EH (cell line): ENCODE data around the gene PLPP3.
"Not testable (repeated sequence)": the region's sequence is repeated elsewhere in the genome, so short reads cannot be mapped to it uniquely, and the experiment has no call there.

Experiments
- DNase-seq: peaks from one replicate; pipeline ENCODE4 v3.0.0-alpha.2; 2015; ENCODE audit warnings: low read depth

The PLPP3 gene

GRCh38 chr1:56578963-56579875 lies at the start of gene PLPP3:
PLPP3 (minus strand) TSS chr1:56579563; CDS start chr1:56579016, 547 bp downstream.
- DNase-seq: peak; percentile 95

GRCh38 chr1:56627636-56628039 lies 48.3 kb upstream of the PLPP3 start:
- no peak for DNase-seq

GRCh38 chr1:56627019-56627635 lies 47.8 kb upstream of the PLPP3 start:
- peak; percentile 33 for DNase-seq

- DNase-seq: peak; percentile 60
Measured at GRCh38 chr1:56626546-56626945, 47.2 kb upstream of the PLPP3 start.

GRCh38 chr1:56625819-56626440 lies 46.6 kb upstream of the PLPP3 start:
- DNase-seq: no peak

GRCh38 chr1:56617141-56617540 lies 37.8 kb upstream of the PLPP3 start:
- DNase-seq: no peak

- DNase-seq: not testable (repeated sequence)
Measured at GRCh38 chr1:56610770-56611169, 31.4 kb upstream of the PLPP3 start.

- DNase-seq: not testable (repeated sequence)
Measured at GRCh38 chr1:56610097-56610496, 30.7 kb upstream of the PLPP3 start.

GRCh38 chr1:56595397-56596191 lies 16.2 kb upstream of the PLPP3 start:
- not testable (repeated sequence) for DNase-seq

GRCh38 chr1:56591909-56592308 lies 12.5 kb upstream of the PLPP3 start:
- DNase-seq: no peak

- peak; percentile 69 for DNase-seq
Measured at GRCh38 chr1:56590520-56591011, 11.2 kb upstream of the PLPP3 start.

- DNase-seq: peak; percentile 36
Measured at GRCh38 chr1:56589369-56589768, 10.0 kb upstream of the PLPP3 start.

- DNase-seq: no peak
Measured at GRCh38 chr1:56586502-56586901, 7.1 kb upstream of the PLPP3 start.

GRCh38 chr1:56585985-56586384 lies 6.6 kb upstream of the PLPP3 start:
- peak; percentile 47 for DNase-seq

- peak; percentile 73 for DNase-seq
Measured at GRCh38 chr1:56584910-56585528, 5.7 kb upstream of the PLPP3 start.

GRCh38 chr1:56583957-56584468 lies 4.7 kb upstream of the PLPP3 start:
- no peak for DNase-seq

GRCh38 chr1:56580771-56581170 lies 1.4 kb upstream of the PLPP3 start:
- no peak for DNase-seq

- DNase-seq: peak; percentile 70
Measured at GRCh38 chr1:56578138-56578962, 1.0 kb downstream of the PLPP3 start.

GRCh38 chr1:56577406-56578137 lies 1.8 kb downstream of the PLPP3 start:
- DNase-seq: peak; percentile 37
